KMS-11 (cell line): ENCODE results near the gene ZNF142.
A peak's percentile ranks its signal among the peaks of the same experiment; 100 is the strongest.
"Not testable (repeated sequence)": the region's sequence is repeated elsewhere in the genome, so short reads cannot be mapped to it uniquely, and the experiment has no call there.

Experiments
- H2AFZ ChIP-seq: fragments of 200-600 bp; sonication (generic); 2 replicates; pipeline ENCODE4 v1.6.1; 2016; ENCODE audit warnings: antibody characterized with exemption, mixed run types, low read depth
- H3K27ac ChIP-seq: fragments of 200-600 bp; sonication (generic); 2 replicates; pipeline ENCODE4 v1.6.1; 2016; ENCODE audit warnings: mild to moderate bottlenecking, mixed run types
- H3K27me3 ChIP-seq: fragments of 200-600 bp; sonication (generic); 2 replicates; pipeline ENCODE4 v1.6.1; 2017; ENCODE audit warnings: mild to moderate bottlenecking, low read depth, mixed run types, moderate library complexity; ENCODE audit not compliant: insufficient read depth
- H3K36me3 ChIP-seq: fragments of 200-600 bp; sonication (generic); 2 replicates; pipeline ENCODE4 v1.6.1; 2017; ENCODE audit warnings: mild to moderate bottlenecking, mixed run types; ENCODE audit not compliant: insufficient read depth
- H3K4me1 ChIP-seq: fragments of 200-600 bp; sonication (generic); 2 replicates; pipeline ENCODE4 v1.6.1; 2016; ENCODE audit warnings: mild to moderate bottlenecking, low read depth, mixed run types; ENCODE audit not compliant: poor library complexity, severe bottlenecking
- H3K4me2 ChIP-seq: fragments of 200-600 bp; sonication (generic); 2 replicates; pipeline ENCODE4 v1.7.0; 2016; ENCODE audit warnings: mild to moderate bottlenecking, mixed run types
- H3K4me3 ChIP-seq: fragments of 200-600 bp; sonication (generic); IDR thresholded peaks from 2 replicates; pipeline ENCODE4 v1.6.1; 2017; ENCODE audit warnings: low read depth, low read length, mixed read lengths; ENCODE audit not compliant: insufficient read depth
- H3K79me2 ChIP-seq: fragments of 200-600 bp; sonication (generic); 2 replicates; pipeline ENCODE4 v1.6.1; 2016; ENCODE audit warnings: low read depth, mixed run types; ENCODE audit not compliant: insufficient read depth
- H3K9ac ChIP-seq: fragments of 200-600 bp; sonication (generic); 2 replicates; pipeline ENCODE4 v1.6.1; 2016; ENCODE audit warnings: mild to moderate bottlenecking, mixed run types
- H4K20me1 ChIP-seq: fragments of 200-600 bp; sonication (generic); 2 replicates; pipeline ENCODE4 v1.6.1; 2016; ENCODE audit warnings: mild to moderate bottlenecking, mixed run types; ENCODE audit not compliant: insufficient read depth
- CTCF ChIP-seq: fragments of 200-600 bp; sonication (generic); conservative IDR thresholded peaks from 2 replicates; pipeline ENCODE4 v1.6.1; 2017; ENCODE audit warnings: low read depth, mild to moderate bottlenecking, antibody characterized with exemption, low read length, moderate library complexity, mixed read lengths

The ZNF142 gene

GRCh38 chr2:218687400-218688060, 28.1 kb upstream of the ZNF142 start:
- not testable (repeated sequence) for H3K27ac ChIP-seq, H2AFZ ChIP-seq, H3K27me3 ChIP-seq, H4K20me1 ChIP-seq, H3K4me3 ChIP-seq, H3K9ac ChIP-seq, H3K79me2 ChIP-seq, H3K4me1 ChIP-seq, H3K4me2 ChIP-seq, H3K36me3 ChIP-seq
- TF ChIP-seq CTCF = peak; percentile 59

DNA sequence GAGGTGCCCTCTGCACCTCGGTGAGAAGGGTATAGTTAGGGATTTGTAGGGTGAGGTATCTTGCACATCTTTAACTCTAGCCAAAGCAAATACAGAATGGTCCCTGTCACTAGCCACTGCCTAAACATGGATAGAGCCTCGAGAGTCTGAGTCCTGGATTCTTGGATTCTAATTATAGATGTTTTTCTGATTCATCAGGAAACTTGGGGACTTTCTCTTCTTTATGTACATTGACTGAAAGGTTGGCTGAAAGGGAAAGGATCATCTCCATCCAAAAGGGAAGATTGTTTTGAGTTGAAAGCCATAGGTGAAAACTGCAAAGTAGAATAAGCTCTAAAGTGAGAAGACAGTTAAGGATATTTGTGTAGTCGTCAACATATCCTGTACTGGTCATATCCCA, 20.6 kb upstream of the ZNF142 start:
- H2AFZ ChIP-seq = no peak overlapping the region
- no peaks in the 10 kb centered on the region for H4K20me1 ChIP-seq
- TF ChIP-seq CTCF = no peak
- H3K4me3 ChIP-seq = no peak overlapping the region
- H3K36me3 ChIP-seq = no peaks in the 10 kb centered on the region
- no peaks in the 10 kb centered on the region for H3K79me2 ChIP-seq
- H3K9ac ChIP-seq = no peak overlapping the region
- H3K27me3 ChIP-seq = no peaks in the 10 kb centered on the region
- H3K4me1 ChIP-seq = no peaks in the 10 kb centered on the region
- no peak overlapping the region for H3K27ac ChIP-seq
- H3K4me2 ChIP-seq = no peak overlapping the region

- Histone ChIP-seq H3K4me2 (no peak overlapping the region), H3K79me2 (no peaks in the 10 kb centered on the region), H3K9ac (no peak overlapping the region), H3K27ac (no peak overlapping the region), H3K4me1 (no peaks in the 10 kb centered on the region), H3K36me3 (no peaks in the 10 kb centered on the region), H3K4me3 (no peak overlapping the region), H2AFZ (no peak overlapping the region), H3K27me3 (no peaks in the 10 kb centered on the region), H4K20me1 (no peaks in the 10 kb centered on the region)
- TF ChIP-seq CTCF = no peak
Measured at GRCh38 chr2:218679119-218679518, 19.7 kb upstream of the ZNF142 start.

DNA sequence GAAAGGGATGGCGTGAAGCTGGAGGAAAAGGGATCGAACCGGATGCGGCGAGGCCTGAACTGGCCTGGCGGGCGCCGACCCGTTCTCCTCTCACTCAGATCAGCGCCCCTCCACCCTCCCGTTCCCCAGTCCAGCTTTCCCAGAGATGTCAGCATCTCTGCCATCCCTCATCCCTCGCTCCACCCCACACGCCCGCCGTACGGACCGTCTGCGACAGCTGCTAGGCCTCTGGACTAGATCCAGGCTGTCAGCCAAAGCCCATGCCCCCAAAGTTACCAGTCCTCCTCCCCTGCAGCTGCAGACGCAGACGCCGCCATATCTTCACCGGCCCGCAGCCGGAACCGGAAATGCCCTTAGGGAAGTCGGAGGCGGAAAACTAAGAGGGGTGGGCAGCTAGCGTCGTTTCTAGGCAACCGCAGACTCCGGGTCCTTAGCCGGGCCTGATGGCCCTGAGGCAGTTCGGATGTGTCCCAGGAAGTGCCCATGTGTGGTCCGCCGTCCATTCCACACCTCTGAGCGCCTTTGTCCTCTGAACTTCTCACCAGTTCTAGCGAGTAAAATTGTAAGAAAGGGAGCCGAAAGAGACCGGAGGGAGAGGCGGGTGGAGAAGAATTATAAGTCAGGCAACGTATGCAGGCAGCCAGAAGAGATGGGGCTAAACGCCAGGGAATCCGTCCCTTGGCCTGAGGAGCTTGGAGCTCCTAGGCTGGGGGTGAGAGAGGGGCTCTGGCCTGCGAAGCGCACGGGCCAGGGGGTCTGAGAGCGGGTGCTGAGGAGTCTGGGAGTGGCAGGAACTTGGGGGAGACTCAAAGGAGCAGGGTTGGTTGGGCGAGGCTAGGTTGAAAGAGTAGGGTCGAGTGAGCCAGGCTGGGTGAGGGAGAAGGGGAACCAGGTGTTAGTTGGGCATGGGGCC, 12.5 kb upstream of the ZNF142 start, which contains the start of the genes RNF25 and STK36:
Gene RNF25, minus strand, starts transcription at position 349 of the 913 bp plus-strand sequence. Its CDS starts 32 bp downstream, at position 317.
Gene STK36, plus strand, starts transcription at position 433 of the 913 bp plus-strand sequence. CDS start 744 bp downstream, outside the sequence.
- peaks cover 11% of the 10 kb centered on the region for H3K79me2 ChIP-seq

More for the DNA sequence above, 12.5 kb upstream of the ZNF142 start, which contains the start of the genes RNF25 and STK36:
- H3K27me3 ChIP-seq = no peaks in the 10 kb centered on the region
- H3K4me2 ChIP-seq = peak within 1 kb of the TSS; percentile 91
- peaks cover 14% of the 10 kb centered on the region for H3K4me1 ChIP-seq
- peak within 1 kb of the TSS; percentile 96 for H2AFZ ChIP-seq
- TF ChIP-seq CTCF = no peak
- H3K27ac ChIP-seq = peak within 1 kb of the TSS; percentile 53
- H4K20me1 ChIP-seq = no peaks in the 10 kb centered on the region; the same call in 1 of the 2 replicates
- peak within 1 kb of the TSS; percentile 95 for H3K4me3 ChIP-seq
- H3K36me3 ChIP-seq = 0 out of 2 replicates have a peak, but pooled peaks cover 3% of the 10 kb centered on the region
- peak within 1 kb of the TSS; percentile 60 for H3K9ac ChIP-seq
